Measurements from ENCODE around the gene B3GNT7.

B3GNT7 gene

DNA sequence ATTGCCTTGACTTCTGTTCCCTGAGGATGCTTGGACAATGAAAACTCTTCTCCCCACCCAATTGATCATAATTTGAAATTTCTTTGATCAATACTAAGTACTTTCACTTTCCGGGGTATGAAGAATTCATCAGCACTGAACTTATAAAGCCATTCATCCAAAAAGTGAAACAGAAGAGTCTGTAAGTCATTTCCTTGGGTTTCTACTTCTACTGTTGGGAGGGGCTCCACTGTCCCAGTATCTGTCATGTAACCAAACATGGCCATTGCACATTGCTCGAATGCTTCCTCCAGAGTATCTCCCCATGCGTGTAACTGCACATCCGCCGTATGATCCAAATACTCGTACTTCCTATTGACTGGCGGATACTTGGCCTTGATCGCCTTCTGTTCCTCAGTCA is 38.5 kb downstream of the B3GNT7 start:
- no peak for DNase-seq (ENCODE audit: low spot score)
- TF ChIP-seq, protein P1, sequence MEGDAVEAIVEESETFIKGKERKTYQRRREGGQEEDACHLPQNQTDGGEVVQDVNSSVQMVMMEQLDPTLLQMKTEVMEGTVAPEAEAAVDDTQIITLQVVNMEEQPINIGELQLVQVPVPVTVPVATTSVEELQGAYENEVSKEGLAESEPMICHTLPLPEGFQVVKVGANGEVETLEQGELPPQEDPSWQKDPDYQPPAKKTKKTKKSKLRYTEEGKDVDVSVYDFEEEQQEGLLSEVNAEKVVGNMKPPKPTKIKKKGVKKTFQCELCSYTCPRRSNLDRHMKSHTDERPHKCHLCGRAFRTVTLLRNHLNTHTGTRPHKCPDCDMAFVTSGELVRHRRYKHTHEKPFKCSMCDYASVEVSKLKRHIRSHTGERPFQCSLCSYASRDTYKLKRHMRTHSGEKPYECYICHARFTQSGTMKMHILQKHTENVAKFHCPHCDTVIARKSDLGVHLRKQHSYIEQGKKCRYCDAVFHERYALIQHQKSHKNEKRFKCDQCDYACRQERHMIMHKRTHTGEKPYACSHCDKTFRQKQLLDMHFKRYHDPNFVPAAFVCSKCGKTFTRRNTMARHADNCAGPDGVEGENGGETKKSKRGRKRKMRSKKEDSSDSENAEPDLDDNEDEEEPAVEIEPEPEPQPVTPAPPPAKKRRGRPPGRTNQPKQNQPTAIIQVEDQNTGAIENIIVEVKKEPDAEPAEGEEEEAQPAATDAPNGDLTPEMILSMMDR (IDR thresholded peaks at IDR 0.05; ENCODE audit: borderline replicate concordance, control extremely low read depth, extremely low read depth, insufficient read depth, missing control alignments): no peak
- in situ Hi-C loops (cut with MboI; ENCODE audit: low sequenced_read_pairs, unreplicated experiment): no loop called here

GRCh38 chr2:231436957-231437356 is 41.4 kb downstream of the B3GNT7 start:
- in situ Hi-C loops (cut with MboI; ENCODE audit: low sequenced_read_pairs, unreplicated experiment): no loop called here
- no peak for DNase-seq (ENCODE audit: low spot score)
- TF ChIP-seq, protein P1 (IDR thresholded peaks at IDR 0.05; ENCODE audit: borderline replicate concordance, control extremely low read depth, extremely low read depth, insufficient read depth, missing control alignments): no peak

- in situ Hi-C loops (cut with MboI; ENCODE audit: low sequenced_read_pairs, unreplicated experiment): no loop called here
- no peak for DNase-seq (ENCODE audit: low spot score)
- TF ChIP-seq, protein P1 (IDR thresholded peaks at IDR 0.05; ENCODE audit: borderline replicate concordance, control extremely low read depth, extremely low read depth, insufficient read depth, missing control alignments): no peak
Observed at GRCh38 chr2:231449503-231450054, 54.1 kb downstream of the B3GNT7 start.

GRCh38 chr2:231450548-231450989 is 55.1 kb downstream of the B3GNT7 start:
- in situ Hi-C loops (cut with MboI; ENCODE audit: low sequenced_read_pairs, unreplicated experiment): no loop called here

More at GRCh38 chr2:231450548-231450989, 55.1 kb downstream of the B3GNT7 start:
- TF ChIP-seq, protein P1 (IDR thresholded peaks at IDR 0.05; ENCODE audit: borderline replicate concordance, control extremely low read depth, extremely low read depth, insufficient read depth, missing control alignments): no peak
- no peak for DNase-seq (ENCODE audit: low spot score)
